OCI-LY7 (cell line): Measurements from ENCODE around the gene DPP10. TPM values are rescaled to one million over a fixed set of nuclear protein-coding genes. Genes with fewer than 3 reads are reported as not detected.

Experiments
- BruUV-seq: library from RNA; stranded (reverse); fragments of 400-500 nt; replicated peaks from 2 replicates; lab custom pipeline; 2021; lab: Mats Ljungman, UMichigan
- CTCF ChIA-PET: fragments of 300-600 bp; sonication (Branson Sonifier 250); formaldehyde crosslinking; loops from one replicate; lab custom pipeline; 2022; ENCODE audit warnings: antibody characterized with exemption; ENCODE audit not compliant: unreplicated experiment; lab: Charles Lee
- POLR2A ChIA-PET: fragments of 300-600 bp; sonication (Branson Sonifier 250); formaldehyde crosslinking; loops from one replicate; lab custom pipeline; 2022; ENCODE audit warnings: antibody characterized with exemption; lab: Charles Lee
- DNase-seq: peaks from one replicate; pipeline ENCODE4 v3.0.0-alpha.2; 2015; ENCODE audit warnings: low spot score
- H2AFZ ChIP-seq: fragments of 200-600 bp; sonication (generic), shearing (Covaris generic); 2 replicates; pipeline ENCODE4 v1.6.1; 2014; ENCODE audit warnings: mild to moderate bottlenecking, antibody characterized with exemption, low read length, moderate library complexity
- H3K27ac ChIP-seq: fragments of 200-600 bp; sonication (generic); 2 replicates; pipeline ENCODE4 v1.5.1; 2014; ENCODE audit warnings: mixed run types, low read depth, mild to moderate bottlenecking, moderate library complexity, low read length, inconsistent platforms; ENCODE audit not compliant: poor library complexity, severe bottlenecking
- H3K36me3 ChIP-seq: fragments of 200-600 bp; sonication (generic); 2 replicates; pipeline ENCODE4 v1.6.1; 2014; ENCODE audit warnings: mild to moderate bottlenecking, antibody characterized with exemption, low read length, moderate library complexity, mixed read lengths; ENCODE audit not compliant: insufficient read depth
- H3K4me1 ChIP-seq: fragments of 200-600 bp; sonication (generic); 2 replicates; pipeline ENCODE4 v1.5.1; 2014; ENCODE audit warnings: mild to moderate bottlenecking, low read length; ENCODE audit not compliant: insufficient read depth, poor library complexity, severe bottlenecking
- H3K4me2 ChIP-seq: fragments of 200-600 bp; sonication (generic); 2 replicates; pipeline ENCODE4 v1.6.1; 2014; ENCODE audit warnings: mild to moderate bottlenecking, low read length
- H3K4me3 ChIP-seq: fragments of 200-600 bp; sonication (generic); 2 replicates; pipeline ENCODE4 v1.5.1; 2014; ENCODE audit warnings: mild to moderate bottlenecking, low read depth, low read length; ENCODE audit not compliant: poor library complexity, severe bottlenecking
- H3K79me2 ChIP-seq: fragments of 200-600 bp; sonication (generic); 2 replicates; pipeline ENCODE4 v1.6.1; 2016; ENCODE audit warnings: low read depth, mild to moderate bottlenecking, low read length, moderate library complexity, mixed read lengths; ENCODE audit not compliant: insufficient read depth
- H3K9me2 ChIP-seq: fragments of 200-600 bp; sonication (generic); 2 replicates; pipeline ENCODE4 v1.6.1; 2016; ENCODE audit warnings: mild to moderate bottlenecking, low read length, mixed read lengths; ENCODE audit not compliant: insufficient read depth
- H3K9me3 ChIP-seq: fragments of 200-600 bp; sonication (generic); 2 replicates; pipeline ENCODE4 v1.6.1; 2014; ENCODE audit warnings: mild to moderate bottlenecking, mixed run types, low read length, mixed read lengths
- H4K20me1 ChIP-seq: fragments of 200-600 bp; sonication (generic); 2 replicates; pipeline ENCODE4 v1.6.1; 2014; ENCODE audit warnings: mild to moderate bottlenecking, antibody characterized with exemption, low read length, moderate library complexity, mixed read lengths; ENCODE audit not compliant: insufficient read depth
- CTCF ChIP-seq: fragments of 200-600 bp; sonication (generic); conservative IDR thresholded peaks from 2 replicates; pipeline ENCODE4 v1.5.1; 2014; ENCODE audit warnings: mild to moderate bottlenecking, antibody characterized with exemption, low read length, moderate library complexity, mixed read lengths
- EZH2phosphoT487 ChIP-seq: fragments of 200-600 bp; sonication (generic); IDR thresholded peaks from 2 replicates; pipeline ENCODE4 v1.6.1; 2018; ENCODE audit warnings: low read depth, borderline replicate concordance, mild to moderate bottlenecking, mixed run types, antibody characterized with exemption, low read length, moderate library complexity, mixed read lengths
- intact Hi-C: fragments of 100-400 bp; cut with micrococcal nuclease; formaldehyde crosslinking; loops from one replicate; pipeline ENCODE4 v1.10.0; 2022; ENCODE audit not compliant: unreplicated experiment
- total RNA-seq, 2 experiments: library from RNA; depleted of rRNA in 1 of 2; stranded (reverse); fragments of >200 nt in 1 of 2; shearing (Covaris generic) in 1 of 2; gene quantifications; 2 replicates each; pipeline ENCODE4 v1.2.3, GENCODE V29; 2014 to 2022

The DPP10 gene
- total RNA-seq, 2 experiments from 2014 or later = not detected

- no peak for DNase-seq
- CTCF ChIA-PET = no interaction called here
These were observed 754.1 kb downstream of the DPP10 start for GRCh38 chr2:115196587-115196986.

GRCh38 chr2:115199966-115200365, 757.5 kb downstream of the DPP10 start:
- ChIA-PET CTCF (no interaction called here), POLR2A (no interaction called here)
- no peak overlapping the region for H3K4me2 ChIP-seq
- TF ChIP-seq EZH2phosphoT487 (no peak), CTCF (no peak)
- no peak overlapping the region for H3K27ac ChIP-seq
- H4K20me1 ChIP-seq = no peaks in the 10 kb centered on the region
- H3K36me3 ChIP-seq = no peaks in the 10 kb centered on the region
- H3K4me3 ChIP-seq = no peak overlapping the region
- no peaks in the 10 kb centered on the region for H3K79me2 ChIP-seq
- BruUV-seq = no TSS peak
- intact Hi-C loops = no loop called here
- no peaks in the 10 kb centered on the region for H3K9me3 ChIP-seq
- no peak for DNase-seq
- H3K9me2 ChIP-seq = no peaks in the 10 kb centered on the region; the same call in 1 of the 2 replicates
- H2AFZ ChIP-seq = no peak overlapping the region
- H3K4me1 ChIP-seq = no peaks in the 10 kb centered on the region

More at GRCh38 chr2:115196587-115196986, 754.1 kb downstream of the DPP10 start:
- Histone ChIP-seq H3K36me3 (no peaks in the 10 kb centered on the region), H3K4me1 (no peaks in the 10 kb centered on the region), H3K9me3 (no peaks in the 10 kb centered on the region), H3K9me2 (no peaks in the 10 kb centered on the region), H4K20me1 (no peaks in the 10 kb centered on the region), H3K4me3 (no peak overlapping the region), H3K79me2 (no peaks in the 10 kb centered on the region), H3K27ac (no peak overlapping the region), H3K4me2 (no peak overlapping the region), H2AFZ (no peak overlapping the region)
- POLR2A ChIA-PET = no interaction called here
- intact Hi-C loops = no loop called here
- no TSS peak for BruUV-seq
- TF ChIP-seq CTCF = no peak
- no peak for TF ChIP-seq EZH2phosphoT487

- ChIA-PET POLR2A (interaction anchor here (0.5 kb wide), 1 partner anchor 481 kb away, joined by 3 read pairs; no protein-coding TSS in a partner anchor), CTCF (no interaction called here)
- intact Hi-C loops = no loop called here
- H3K79me2 ChIP-seq = no peaks in the 10 kb centered on the region
- no peaks in the 10 kb centered on the region for H3K36me3 ChIP-seq
- no peak overlapping the region for H3K4me3 ChIP-seq
- TF ChIP-seq CTCF (no peak), EZH2phosphoT487 (no peak)
- no peaks in the 10 kb centered on the region; the same call in 1 of the 2 replicates for H3K9me2 ChIP-seq
- no peak overlapping the region for H2AFZ ChIP-seq
- no peaks in the 10 kb centered on the region for H3K9me3 ChIP-seq
- no peak overlapping the region for H3K4me2 ChIP-seq
- no TSS peak for BruUV-seq
- H3K27ac ChIP-seq = no peak overlapping the region
- no peaks in the 10 kb centered on the region for H4K20me1 ChIP-seq
- no peak for DNase-seq
- H3K4me1 ChIP-seq = no peaks in the 10 kb centered on the region
These were observed 758.9 kb downstream of the DPP10 start for GRCh38 chr2:115201386-115201785.
